Measurements from ENCODE around the gene PIGN. TPM values are rescaled to one million over a fixed set of nuclear protein-coding genes. Genes with fewer than 3 reads are reported as not detected.

Gene PIGN
- total RNA-seq, 1 experiment from 2014 or later = 22.8 TPM

- Mint-ChIP-seq H3K36me3 (ENCODE audit: insufficient read depth, unreplicated experiment) (no peaks in the 10 kb centered on the region), H3K4me1 (ENCODE audit: low read depth, unreplicated experiment) (no peaks in the 10 kb centered on the region), H3K9me3 (ENCODE audit: unreplicated experiment) (no peaks in the 10 kb centered on the region), H3K4me3 (ENCODE audit: unreplicated experiment) (no peak overlapping the region), H3K27ac (ENCODE audit: unreplicated experiment) (no peak overlapping the region), H3K27me3 (ENCODE audit: insufficient read depth, unreplicated experiment) (peaks cover 3% of the 10 kb centered on the region)
- no TSS peak for BruUV-seq (replicated peaks)
- H3K9me3 ChIP-seq = no peaks in the 10 kb centered on the region
- DNase-seq = no peak
- intact Hi-C loops (cut with micrococcal nuclease; ENCODE audit: unreplicated experiment) = no loop called here
- TF ChIP-seq CTCF (IDR thresholded peaks at IDR 0.05; ENCODE audit: insufficient read depth in 1 of 2, low read depth in 1 of 2, low read length in 1 of 2, severe bottlenecking in 1 of 2, unreplicated experiment in 1 of 2) = no peak
- H3K27me3 ChIP-seq (replicated peaks; ENCODE audit: control insufficient read depth, insufficient read depth, low read length) = no peaks in the 10 kb centered on the region
- H3K4me1 ChIP-seq = no peaks in the 10 kb centered on the region
- ChIA-PET CTCF (no interaction called here), POLR2A (no interaction called here)
- no peak overlapping the region for H3K4me3 ChIP-seq (ENCODE audit: low read depth, low read length)
- H3K36me3 ChIP-seq (ENCODE audit: control insufficient read depth, insufficient read depth, low read length) = no peaks in the 10 kb centered on the region
Observed at GRCh38 chr18:62033207-62033606, 153.6 kb downstream of the PIGN start.

GRCh38 chr18:62030091-62030985, 156.5 kb downstream of the PIGN start:
- H3K4me3 Mint-ChIP-seq (ENCODE audit: unreplicated experiment) = no peak overlapping the region
- peaks cover 3% of the 10 kb centered on the region for H3K27me3 Mint-ChIP-seq (ENCODE audit: insufficient read depth, unreplicated experiment)
- H3K4me1 Mint-ChIP-seq (ENCODE audit: low read depth, unreplicated experiment) = no peaks in the 10 kb centered on the region
- no peak for TF ChIP-seq CTCF (IDR thresholded peaks at IDR 0.05; ENCODE audit: insufficient read depth in 1 of 2, low read depth in 1 of 2, low read length in 1 of 2, severe bottlenecking in 1 of 2, unreplicated experiment in 1 of 2)
- no peaks in the 10 kb centered on the region for H3K9me3 Mint-ChIP-seq (ENCODE audit: unreplicated experiment)
- intact Hi-C loops (cut with micrococcal nuclease; ENCODE audit: unreplicated experiment) = no loop called here
- no peaks in the 10 kb centered on the region for H3K36me3 Mint-ChIP-seq (ENCODE audit: insufficient read depth, unreplicated experiment)
- H3K27ac Mint-ChIP-seq (ENCODE audit: unreplicated experiment) = no peak overlapping the region
- CTCF ChIA-PET = no interaction called here
- Histone ChIP-seq H3K36me3 (ENCODE audit: control insufficient read depth, insufficient read depth, low read length) (no peaks in the 10 kb centered on the region), H3K4me3 (ENCODE audit: low read depth, low read length) (no peak overlapping the region), H3K4me1 (no peaks in the 10 kb centered on the region), H3K9me3 (no peaks in the 10 kb centered on the region), H3K27me3 (replicated peaks; ENCODE audit: control insufficient read depth, insufficient read depth, low read length) (no peaks in the 10 kb centered on the region)
- no peak for DNase-seq
- POLR2A ChIA-PET = no interaction called here
- no TSS peak for BruUV-seq (replicated peaks)

DNA sequence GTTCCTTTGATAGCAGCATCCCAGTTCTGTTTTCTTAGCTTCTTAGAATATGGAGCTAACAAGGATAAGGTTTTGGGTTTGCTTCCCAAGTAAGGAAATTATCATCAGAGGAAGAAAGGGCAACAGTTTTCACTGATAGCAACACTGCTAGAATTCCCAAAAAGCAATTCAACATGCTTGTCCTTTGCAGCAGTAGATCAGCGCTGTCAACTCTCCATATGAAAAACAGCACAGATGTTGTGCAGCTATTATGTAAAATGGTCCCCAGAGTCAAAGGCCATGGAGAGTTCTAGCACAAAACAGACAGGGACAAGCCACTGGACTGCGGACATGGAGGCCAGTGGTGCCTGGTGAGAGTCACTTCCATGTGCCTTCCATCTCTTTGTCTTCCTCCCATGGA, 158.1 kb downstream of the PIGN start:
- Mint-ChIP-seq H3K27ac (ENCODE audit: unreplicated experiment) (no peak overlapping the region), H3K36me3 (ENCODE audit: insufficient read depth, unreplicated experiment) (no peaks in the 10 kb centered on the region), H3K4me3 (ENCODE audit: unreplicated experiment) (no peak overlapping the region), H3K27me3 (ENCODE audit: insufficient read depth, unreplicated experiment) (peaks cover 3% of the 10 kb centered on the region), H3K4me1 (ENCODE audit: low read depth, unreplicated experiment) (no peaks in the 10 kb centered on the region), H3K9me3 (ENCODE audit: unreplicated experiment) (no peaks in the 10 kb centered on the region)
- H3K9me3 ChIP-seq = no peaks in the 10 kb centered on the region
- no TSS peak for BruUV-seq (replicated peaks)
- H3K4me3 ChIP-seq (ENCODE audit: low read depth, low read length) = no peak overlapping the region
- no peak for TF ChIP-seq CTCF (IDR thresholded peaks at IDR 0.05; ENCODE audit: insufficient read depth in 1 of 2, low read depth in 1 of 2, low read length in 1 of 2, severe bottlenecking in 1 of 2, unreplicated experiment in 1 of 2)
- intact Hi-C loops (cut with micrococcal nuclease; ENCODE audit: unreplicated experiment) = no loop called here
- H3K36me3 ChIP-seq (ENCODE audit: control insufficient read depth, insufficient read depth, low read length) = no peaks in the 10 kb centered on the region
- no peaks in the 10 kb centered on the region for H3K4me1 ChIP-seq
- no peak for DNase-seq
- CTCF ChIA-PET = no interaction called here
- H3K27me3 ChIP-seq (replicated peaks; ENCODE audit: control insufficient read depth, insufficient read depth, low read length) = no peaks in the 10 kb centered on the region
- POLR2A ChIA-PET = no interaction called here
